ENCODE results near the gene DPYD.

Gene DPYD

GRCh38 chr1:97770376-97770775 lies 150.5 kb downstream of the DPYD start:
- Histone ChIP-seq H3K9me3 (ENCODE audit: control insufficient read depth, low read length) (no peaks in the 10 kb centered on the region), H3K4me1 (ENCODE audit: control insufficient read depth, insufficient read depth, low read length, poor library complexity, severe bottlenecking) (no peaks in the 10 kb centered on the region), H3K36me3 (ENCODE audit: control insufficient read depth, insufficient read depth, low read length) (no peaks in the 10 kb centered on the region), H3K4me3 (ENCODE audit: insufficient read depth, low read depth, low read length, poor library complexity, severe bottlenecking) (no peak overlapping the region), H3K27ac (ENCODE audit: insufficient read depth, low read length, poor library complexity, severe bottlenecking) (no peak overlapping the region), H3K27me3 (replicated peaks; ENCODE audit: control insufficient read depth, insufficient read depth, low read length, poor library complexity, severe bottlenecking) (no peaks in the 10 kb centered on the region)
- DNase-seq, result no peak

GRCh38 chr1:97767381-97767780 lies 153.5 kb downstream of the DPYD start:
- no peak overlapping the region for H3K4me3 ChIP-seq (ENCODE audit: insufficient read depth, low read depth, low read length, poor library complexity, severe bottlenecking)
- H3K9me3 ChIP-seq (ENCODE audit: control insufficient read depth, low read length), result no peaks in the 10 kb centered on the region
- no peaks in the 10 kb centered on the region for H3K36me3 ChIP-seq (ENCODE audit: control insufficient read depth, insufficient read depth, low read length)
- H3K27ac ChIP-seq (ENCODE audit: insufficient read depth, low read length, poor library complexity, severe bottlenecking), result no peak overlapping the region
- no peaks in the 10 kb centered on the region for H3K27me3 ChIP-seq (replicated peaks; ENCODE audit: control insufficient read depth, insufficient read depth, low read length, poor library complexity, severe bottlenecking)
- H3K4me1 ChIP-seq (ENCODE audit: control insufficient read depth, insufficient read depth, low read length, poor library complexity, severe bottlenecking), result no peaks in the 10 kb centered on the region
- DNase-seq, result no peak

GRCh38 chr1:97764991-97765390 lies 155.8 kb downstream of the DPYD start:
- Histone ChIP-seq H3K36me3 (ENCODE audit: control insufficient read depth, insufficient read depth, low read length) (no peaks in the 10 kb centered on the region), H3K9me3 (ENCODE audit: control insufficient read depth, low read length) (no peaks in the 10 kb centered on the region), H3K27me3 (replicated peaks; ENCODE audit: control insufficient read depth, insufficient read depth, low read length, poor library complexity, severe bottlenecking) (no peaks in the 10 kb centered on the region), H3K4me1 (ENCODE audit: control insufficient read depth, insufficient read depth, low read length, poor library complexity, severe bottlenecking) (no peaks in the 10 kb centered on the region), H3K27ac (ENCODE audit: insufficient read depth, low read length, poor library complexity, severe bottlenecking) (no peak overlapping the region), H3K4me3 (ENCODE audit: insufficient read depth, low read depth, low read length, poor library complexity, severe bottlenecking) (no peak overlapping the region)
- no peak for DNase-seq

GRCh38 chr1:97761637-97762036 lies 159.2 kb downstream of the DPYD start:
- Histone ChIP-seq H3K4me3 (ENCODE audit: insufficient read depth, low read depth, low read length, poor library complexity, severe bottlenecking) (no peak overlapping the region), H3K27me3 (replicated peaks; ENCODE audit: control insufficient read depth, insufficient read depth, low read length, poor library complexity, severe bottlenecking) (no peaks in the 10 kb centered on the region), H3K27ac (ENCODE audit: insufficient read depth, low read length, poor library complexity, severe bottlenecking) (no peak overlapping the region), H3K4me1 (ENCODE audit: control insufficient read depth, insufficient read depth, low read length, poor library complexity, severe bottlenecking) (no peaks in the 10 kb centered on the region), H3K9me3 (ENCODE audit: control insufficient read depth, low read length) (no peaks in the 10 kb centered on the region), H3K36me3 (ENCODE audit: control insufficient read depth, insufficient read depth, low read length) (no peaks in the 10 kb centered on the region)
- DNase-seq, result no peak

GRCh38 chr1:97759078-97759477 lies 161.8 kb downstream of the DPYD start:
- no peak overlapping the region for H3K27ac ChIP-seq (ENCODE audit: insufficient read depth, low read length, poor library complexity, severe bottlenecking)
- no peak overlapping the region for H3K4me3 ChIP-seq (ENCODE audit: insufficient read depth, low read depth, low read length, poor library complexity, severe bottlenecking)
- no peak for DNase-seq
- no peaks in the 10 kb centered on the region for H3K36me3 ChIP-seq (ENCODE audit: control insufficient read depth, insufficient read depth, low read length)
- H3K27me3 ChIP-seq (replicated peaks; ENCODE audit: control insufficient read depth, insufficient read depth, low read length, poor library complexity, severe bottlenecking), result no peaks in the 10 kb centered on the region
- H3K4me1 ChIP-seq (ENCODE audit: control insufficient read depth, insufficient read depth, low read length, poor library complexity, severe bottlenecking), result no peaks in the 10 kb centered on the region
- H3K9me3 ChIP-seq (ENCODE audit: control insufficient read depth, low read length), result no peaks in the 10 kb centered on the region

- Histone ChIP-seq H3K9me3 (ENCODE audit: control insufficient read depth, low read length) (no peaks in the 10 kb centered on the region), H3K27me3 (replicated peaks; ENCODE audit: control insufficient read depth, insufficient read depth, low read length, poor library complexity, severe bottlenecking) (no peaks in the 10 kb centered on the region), H3K4me1 (ENCODE audit: control insufficient read depth, insufficient read depth, low read length, poor library complexity, severe bottlenecking) (no peaks in the 10 kb centered on the region), H3K4me3 (ENCODE audit: insufficient read depth, low read depth, low read length, poor library complexity, severe bottlenecking) (no peak overlapping the region), H3K27ac (ENCODE audit: insufficient read depth, low read length, poor library complexity, severe bottlenecking) (no peak overlapping the region), H3K36me3 (ENCODE audit: control insufficient read depth, insufficient read depth, low read length) (no peaks in the 10 kb centered on the region)
- no peak for DNase-seq
These were observed 162.2 kb downstream of the DPYD start for GRCh38 chr1:97758541-97759057.

- no peak overlapping the region for H3K4me3 ChIP-seq (ENCODE audit: insufficient read depth, low read depth, low read length, poor library complexity, severe bottlenecking)
- DNase-seq, result no peak
- no peaks in the 10 kb centered on the region for H3K9me3 ChIP-seq (ENCODE audit: control insufficient read depth, low read length)
- H3K27me3 ChIP-seq (replicated peaks; ENCODE audit: control insufficient read depth, insufficient read depth, low read length, poor library complexity, severe bottlenecking), result no peaks in the 10 kb centered on the region
- H3K4me1 ChIP-seq (ENCODE audit: control insufficient read depth, insufficient read depth, low read length, poor library complexity, severe bottlenecking), result no peaks in the 10 kb centered on the region
- H3K27ac ChIP-seq (ENCODE audit: insufficient read depth, low read length, poor library complexity, severe bottlenecking), result no peak overlapping the region
- no peaks in the 10 kb centered on the region for H3K36me3 ChIP-seq (ENCODE audit: control insufficient read depth, insufficient read depth, low read length)
These were observed 174.9 kb downstream of the DPYD start for GRCh38 chr1:97745912-97746311.

GRCh38 chr1:97744977-97745376 lies 175.9 kb downstream of the DPYD start:
- DNase-seq, result no peak
- Histone ChIP-seq H3K27ac (ENCODE audit: insufficient read depth, low read length, poor library complexity, severe bottlenecking) (no peak overlapping the region), H3K27me3 (replicated peaks; ENCODE audit: control insufficient read depth, insufficient read depth, low read length, poor library complexity, severe bottlenecking) (no peaks in the 10 kb centered on the region), H3K4me1 (ENCODE audit: control insufficient read depth, insufficient read depth, low read length, poor library complexity, severe bottlenecking) (no peaks in the 10 kb centered on the region), H3K9me3 (ENCODE audit: control insufficient read depth, low read length) (no peaks in the 10 kb centered on the region), H3K4me3 (ENCODE audit: insufficient read depth, low read depth, low read length, poor library complexity, severe bottlenecking) (no peak overlapping the region), H3K36me3 (ENCODE audit: control insufficient read depth, insufficient read depth, low read length) (no peaks in the 10 kb centered on the region)

GRCh38 chr1:97743129-97743528 lies 177.7 kb downstream of the DPYD start:
- no peaks in the 10 kb centered on the region for H3K9me3 ChIP-seq (ENCODE audit: control insufficient read depth, low read length)
- H3K4me3 ChIP-seq (ENCODE audit: insufficient read depth, low read depth, low read length, poor library complexity, severe bottlenecking), result no peak overlapping the region
- H3K36me3 ChIP-seq (ENCODE audit: control insufficient read depth, insufficient read depth, low read length), result no peaks in the 10 kb centered on the region
- no peaks in the 10 kb centered on the region for H3K4me1 ChIP-seq (ENCODE audit: control insufficient read depth, insufficient read depth, low read length, poor library complexity, severe bottlenecking)
- H3K27me3 ChIP-seq (replicated peaks; ENCODE audit: control insufficient read depth, insufficient read depth, low read length, poor library complexity, severe bottlenecking), result no peaks in the 10 kb centered on the region
- no peak overlapping the region for H3K27ac ChIP-seq (ENCODE audit: insufficient read depth, low read length, poor library complexity, severe bottlenecking)
- no peak for DNase-seq

- no peaks in the 10 kb centered on the region for H3K27me3 ChIP-seq (replicated peaks; ENCODE audit: control insufficient read depth, insufficient read depth, low read length, poor library complexity, severe bottlenecking)
- no peak for DNase-seq
- no peaks in the 10 kb centered on the region for H3K9me3 ChIP-seq (ENCODE audit: control insufficient read depth, low read length)
- H3K36me3 ChIP-seq (ENCODE audit: control insufficient read depth, insufficient read depth, low read length), result no peaks in the 10 kb centered on the region
- H3K4me1 ChIP-seq (ENCODE audit: control insufficient read depth, insufficient read depth, low read length, poor library complexity, severe bottlenecking), result no peaks in the 10 kb centered on the region
- H3K27ac ChIP-seq (ENCODE audit: insufficient read depth, low read length, poor library complexity, severe bottlenecking), result no peak overlapping the region
- no peak overlapping the region for H3K4me3 ChIP-seq (ENCODE audit: insufficient read depth, low read depth, low read length, poor library complexity, severe bottlenecking)
These were observed 179.9 kb downstream of the DPYD start for GRCh38 chr1:97740891-97741290.
